Neural cell (in vitro differentiated cells): Measurements from ENCODE around the gene ARHGAP6.

Experiments used
- CTCF ChIP-seq: fragments of 450-650 bp; IDR thresholded peaks from 2 replicates; pipeline ENCODE4 v1.5.1; 2014; ENCODE audit warnings: antibody characterized with exemption, mild to moderate bottlenecking, moderate library complexity; ENCODE audit not compliant: poor library complexity, severe bottlenecking
- EP300 ChIP-seq: fragments of 450-650 bp; conservative IDR thresholded peaks from 2 replicates; pipeline ENCODE4 v1.6.1; 2014; ENCODE audit warnings: antibody characterized with exemption, mild to moderate bottlenecking, moderate library complexity; ENCODE audit not compliant: poor library complexity, severe bottlenecking
- EZH2 ChIP-seq: fragments of 200-600, 300-800 bp; shearing (Covaris generic), sonication (generic); IDR thresholded peaks from 2 replicates; pipeline ENCODE4 v1.6.1; 2014; ENCODE audit warnings: antibody characterized with exemption, low read length, borderline replicate concordance, mild to moderate bottlenecking; ENCODE audit not compliant: insufficient read depth, poor library complexity, severe bottlenecking
- MXI1 ChIP-seq: fragments of 450-650 bp; conservative IDR thresholded peaks from 2 replicates; pipeline ENCODE4 v1.6.1; 2014; ENCODE audit warnings: antibody characterized with exemption, mild to moderate bottlenecking; ENCODE audit not compliant: poor library complexity, severe bottlenecking
- POLR2AphosphoS5 ChIP-seq: IDR thresholded peaks from 2 replicates; pipeline ENCODE4 v1.6.1; 2012
- RAD21 ChIP-seq: fragments of 450-650 bp; conservative IDR thresholded peaks from 2 replicates; pipeline ENCODE4 v1.6.1; 2014; ENCODE audit warnings: antibody characterized with exemption, mild to moderate bottlenecking, moderate library complexity
- SMC3 ChIP-seq: fragments of 450-650 bp; conservative IDR thresholded peaks from 2 replicates; pipeline ENCODE4 v1.6.1; 2014; ENCODE audit warnings: antibody characterized with exemption, mild to moderate bottlenecking, moderate library complexity; ENCODE audit not compliant: poor library complexity
- TAF1 ChIP-seq: IDR thresholded peaks from 2 replicates; pipeline ENCODE4 v1.6.1; 2012; ENCODE audit warnings: low read depth
- TF ChIP-seq, protein P1 (sequence below): IDR thresholded peaks from 2 replicates; pipeline ENCODE4 v1.6.1; 2012; ENCODE audit warnings: borderline replicate concordance

- TF ChIP-seq EZH2 (no peak), CTCF (no peak), EP300 (no peak), RAD21 (no peak), MXI1 (no peak), POLR2AphosphoS5 (no peak), SMC3 (no peak), TAF1 (no peak)
- TF ChIP-seq, protein P1, sequence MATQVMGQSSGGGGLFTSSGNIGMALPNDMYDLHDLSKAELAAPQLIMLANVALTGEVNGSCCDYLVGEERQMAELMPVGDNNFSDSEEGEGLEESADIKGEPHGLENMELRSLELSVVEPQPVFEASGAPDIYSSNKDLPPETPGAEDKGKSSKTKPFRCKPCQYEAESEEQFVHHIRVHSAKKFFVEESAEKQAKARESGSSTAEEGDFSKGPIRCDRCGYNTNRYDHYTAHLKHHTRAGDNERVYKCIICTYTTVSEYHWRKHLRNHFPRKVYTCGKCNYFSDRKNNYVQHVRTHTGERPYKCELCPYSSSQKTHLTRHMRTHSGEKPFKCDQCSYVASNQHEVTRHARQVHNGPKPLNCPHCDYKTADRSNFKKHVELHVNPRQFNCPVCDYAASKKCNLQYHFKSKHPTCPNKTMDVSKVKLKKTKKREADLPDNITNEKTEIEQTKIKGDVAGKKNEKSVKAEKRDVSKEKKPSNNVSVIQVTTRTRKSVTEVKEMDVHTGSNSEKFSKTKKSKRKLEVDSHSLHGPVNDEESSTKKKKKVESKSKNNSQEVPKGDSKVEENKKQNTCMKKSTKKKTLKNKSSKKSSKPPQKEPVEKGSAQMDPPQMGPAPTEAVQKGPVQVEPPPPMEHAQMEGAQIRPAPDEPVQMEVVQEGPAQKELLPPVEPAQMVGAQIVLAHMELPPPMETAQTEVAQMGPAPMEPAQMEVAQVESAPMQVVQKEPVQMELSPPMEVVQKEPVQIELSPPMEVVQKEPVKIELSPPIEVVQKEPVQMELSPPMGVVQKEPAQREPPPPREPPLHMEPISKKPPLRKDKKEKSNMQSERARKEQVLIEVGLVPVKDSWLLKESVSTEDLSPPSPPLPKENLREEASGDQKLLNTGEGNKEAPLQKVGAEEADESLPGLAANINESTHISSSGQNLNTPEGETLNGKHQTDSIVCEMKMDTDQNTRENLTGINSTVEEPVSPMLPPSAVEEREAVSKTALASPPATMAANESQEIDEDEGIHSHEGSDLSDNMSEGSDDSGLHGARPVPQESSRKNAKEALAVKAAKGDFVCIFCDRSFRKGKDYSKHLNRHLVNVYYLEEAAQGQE: no peak
Observed at GRCh38 chrX:11366998-11367595, 298.6 kb downstream of the ARHGAP6 start.
